Esophagus muscularis mucosa (tissue), 4 donors: ENCODE data around the gene MAN1B1. TPM values are rescaled to one million over a fixed set of nuclear protein-coding genes. Genes with fewer than 3 reads are reported as not detected.

ENCODE experiments used
- DNase-seq: peaks from one replicate; pipeline ENCODE4 v3.0.0-alpha.2; 2017; ENCODE audit errors: extremely low spot score
- H3K27ac ChIP-seq, 4 donors: fragments of 200-600 bp; sonication (generic); replicated peaks in 1 of 4; 1 replicate in 3 of 4; 2 replicates in 1 of 4; pipeline ENCODE4 v1.5.1; 2016 to 2019; ENCODE audit warnings: mild to moderate bottlenecking in 1 of 4
- H3K27me3 ChIP-seq, 4 donors: fragments of 200-600 bp; sonication (generic); one replicate each; pipeline versions ENCODE4 v1.5.1 to v1.6.0; 2016 to 2019
- H3K36me3 ChIP-seq, 4 donors: fragments of 200-600 bp; sonication (generic); one replicate each; pipeline ENCODE4 v1.5.1; 2016 to 2019
- H3K4me1 ChIP-seq, 4 donors: fragments of 200-600 bp; sonication (generic); one replicate each; pipeline ENCODE4 v1.5.1; 2016 to 2019
- H3K4me3 ChIP-seq, 4 donors: fragments of 200-600 bp; sonication (generic); 1 replicate in 2 of 4; 2 replicates in 2 of 4; pipeline ENCODE4 v1.5.1; 2016 to 2019; ENCODE audit warnings: mild to moderate bottlenecking in 4 of 4, moderate library complexity in 1 of 4
- H3K9me3 ChIP-seq, 4 donors: fragments of 200-600 bp; sonication (generic); 1 replicate in 3 of 4; 2 replicates in 1 of 4; pipeline ENCODE4 v1.5.1; 2016 to 2019
- EP300 ChIP-seq: sonication (generic); formaldehyde crosslinking; IDR thresholded peaks from one replicate; pipeline ENCODE4 v1.6.1; 2017; ENCODE audit warnings: antibody characterized with exemption
- POLR2A ChIP-seq: fragments of 450-650 bp; IDR thresholded peaks from one replicate; pipeline ENCODE4 v1.6.1; 2017; ENCODE audit warnings: antibody characterized with exemption, moderate library complexity, mild to moderate bottlenecking, low read depth
- POLR2AphosphoS5 ChIP-seq, 2 donors: sonication (generic); formaldehyde crosslinking; IDR thresholded peaks; one replicate each; pipeline ENCODE4 v1.6.1; 2017; ENCODE audit warnings: antibody characterized with exemption in 2 of 2
- WGBS: methylation state at CpG from one replicate; pipeline ENCODE4 v1.1.5; 2018; 5-methylcytosine and 5-hydroxymethylcytosine counted together
- intact Hi-C: fragments of 100-400 bp; cut with DNase I; formaldehyde crosslinking; loops from one replicate; pipeline ENCODE4 v1.15.1; 2023
- total RNA-seq, 4 donors: library from RNA; depleted of rRNA; stranded (reverse); fragments of >200 nt; gene quantifications; one replicate each; pipeline versions ENCODE4 v1.1.0 to v1.2.1, GENCODE V29; 2016
- TF ChIP-seq, protein P1 (sequence below), 3 experiments: fragments of 200-600 bp in 2 of 3; fragments of 450-650 bp in 1 of 3; sonication (generic) in 2 of 3; IDR thresholded peaks; one replicate each; pipeline ENCODE4 v1.5.1; 2017 to 2019; ENCODE audit warnings: antibody characterized with exemption in 3 of 3, mild to moderate bottlenecking in 2 of 3, moderate library complexity in 1 of 3

The MAN1B1 gene
- total RNA-seq, 4 donors from 2014 or later: 22.4 to 36.6 (median 27.0) TPM

DNA sequence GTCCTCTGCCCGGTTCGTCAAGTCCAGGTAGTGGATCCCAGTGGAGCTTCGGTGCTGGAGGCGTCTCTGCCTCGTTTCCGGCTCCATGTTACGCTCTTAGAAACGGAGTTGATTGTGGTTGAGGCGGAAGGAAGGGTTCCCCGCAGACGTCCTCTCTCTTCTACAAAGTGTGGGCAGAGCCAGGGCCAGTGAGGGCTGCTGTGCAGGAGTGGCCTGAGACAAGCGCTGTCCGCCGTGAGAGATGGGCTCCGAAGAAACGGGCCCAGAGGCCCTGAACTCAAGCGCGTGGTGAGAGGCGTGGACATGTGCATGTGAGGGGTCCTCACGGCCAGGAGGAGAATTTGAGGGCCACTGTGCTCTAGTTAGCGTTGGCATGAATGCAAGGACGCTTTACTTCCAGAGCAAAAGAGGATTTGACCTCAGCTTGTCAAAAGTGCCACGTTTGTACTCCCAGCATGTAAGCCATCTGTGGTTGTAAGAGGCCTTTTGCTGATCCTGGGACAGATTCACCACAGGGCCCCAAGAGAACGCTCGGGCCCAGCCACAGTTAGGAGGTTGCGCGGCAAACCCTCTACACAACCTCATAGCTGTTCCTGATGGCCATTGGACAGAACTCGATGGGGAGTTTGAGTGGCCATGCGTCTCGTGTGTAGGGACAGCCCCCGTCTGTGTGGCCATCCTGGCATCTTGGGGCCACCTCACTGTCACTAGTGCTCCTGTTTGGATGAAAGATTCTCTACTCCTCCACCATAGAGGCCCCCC, 10.2 kb downstream of the MAN1B1 start:
- no peaks in the 10 kb centered on the region for H3K27me3 ChIP-seq
- H3K4me1 ChIP-seq: no peaks in the 10 kb centered on the region
- intact Hi-C loops: no loop called here
- H3K4me3 ChIP-seq: no peak overlapping the region
- H3K27ac ChIP-seq: no peak overlapping the region
- TF ChIP-seq, protein P1, sequence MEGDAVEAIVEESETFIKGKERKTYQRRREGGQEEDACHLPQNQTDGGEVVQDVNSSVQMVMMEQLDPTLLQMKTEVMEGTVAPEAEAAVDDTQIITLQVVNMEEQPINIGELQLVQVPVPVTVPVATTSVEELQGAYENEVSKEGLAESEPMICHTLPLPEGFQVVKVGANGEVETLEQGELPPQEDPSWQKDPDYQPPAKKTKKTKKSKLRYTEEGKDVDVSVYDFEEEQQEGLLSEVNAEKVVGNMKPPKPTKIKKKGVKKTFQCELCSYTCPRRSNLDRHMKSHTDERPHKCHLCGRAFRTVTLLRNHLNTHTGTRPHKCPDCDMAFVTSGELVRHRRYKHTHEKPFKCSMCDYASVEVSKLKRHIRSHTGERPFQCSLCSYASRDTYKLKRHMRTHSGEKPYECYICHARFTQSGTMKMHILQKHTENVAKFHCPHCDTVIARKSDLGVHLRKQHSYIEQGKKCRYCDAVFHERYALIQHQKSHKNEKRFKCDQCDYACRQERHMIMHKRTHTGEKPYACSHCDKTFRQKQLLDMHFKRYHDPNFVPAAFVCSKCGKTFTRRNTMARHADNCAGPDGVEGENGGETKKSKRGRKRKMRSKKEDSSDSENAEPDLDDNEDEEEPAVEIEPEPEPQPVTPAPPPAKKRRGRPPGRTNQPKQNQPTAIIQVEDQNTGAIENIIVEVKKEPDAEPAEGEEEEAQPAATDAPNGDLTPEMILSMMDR (IDR thresholded peaks at IDR 0.05): no peak
- no peak for TF ChIP-seq POLR2AphosphoS5 (IDR thresholded peaks at IDR 0.05)
- no peak for TF ChIP-seq POLR2A
- TF ChIP-seq EP300: no peak
- no peak for DNase-seq
- 92% methylated on average over 31 of the region's 31 CpGs for WGBS
- H3K36me3 ChIP-seq: peaks cover 40 to 95% (median 85%) of the 10 kb centered on the region in 4 donors
- H3K9me3 ChIP-seq: no peaks in the 10 kb centered on the region

DNA sequence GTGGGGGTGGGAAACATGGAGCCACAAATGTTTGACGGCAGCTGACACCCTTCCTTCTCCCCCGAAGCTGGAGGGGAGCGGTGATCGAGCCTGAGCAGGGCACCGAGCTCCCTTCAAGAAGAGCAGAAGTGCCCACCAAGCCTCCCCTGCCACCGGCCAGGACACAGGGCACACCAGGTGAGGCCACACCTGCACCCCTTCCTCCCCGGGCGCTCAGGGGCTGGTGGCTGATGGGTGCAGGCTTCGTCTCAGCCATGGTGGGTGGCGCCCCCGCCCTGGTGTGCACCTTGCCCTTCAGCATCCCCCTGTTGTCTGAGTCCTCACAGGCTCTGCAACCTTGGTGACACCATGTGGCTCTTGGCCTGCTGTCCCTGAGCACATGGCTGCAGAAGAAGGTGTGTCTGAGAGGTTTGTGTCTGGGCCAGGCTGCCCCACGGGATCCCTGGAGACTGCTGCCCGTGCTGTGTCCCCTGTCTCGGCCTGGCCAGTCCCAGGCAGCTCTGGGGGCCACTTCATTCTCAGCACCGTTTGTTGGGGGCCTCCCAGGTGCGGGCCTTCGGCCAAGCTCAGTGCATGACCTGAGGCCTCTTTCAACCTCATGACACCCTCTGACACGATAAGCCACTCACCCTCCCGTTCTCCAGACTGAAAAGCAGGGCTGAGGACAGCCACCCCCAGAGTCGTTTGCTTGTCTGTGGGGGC, 11.1 kb downstream of the MAN1B1 start:
- intact Hi-C loops: no loop called here
- no peak for DNase-seq
- Histone ChIP-seq H3K9me3 (no peaks in the 10 kb centered on the region), H3K27me3 (no peaks in the 10 kb centered on the region), H3K36me3 (peaks cover 44 to 95% (median 87%) of the 10 kb centered on the region in 4 donors), H3K4me3 (no peak overlapping the region), H3K4me1 (no peaks in the 10 kb centered on the region), H3K27ac (no peak overlapping the region)
- WGBS: 89% methylated on average over 11 of the region's 20 CpGs
- TF ChIP-seq, protein P1 (IDR thresholded peaks at IDR 0.05): no peak
- TF ChIP-seq POLR2A (no peak), POLR2AphosphoS5 (IDR thresholded peaks at IDR 0.05) (no peak), EP300 (no peak)

DNA sequence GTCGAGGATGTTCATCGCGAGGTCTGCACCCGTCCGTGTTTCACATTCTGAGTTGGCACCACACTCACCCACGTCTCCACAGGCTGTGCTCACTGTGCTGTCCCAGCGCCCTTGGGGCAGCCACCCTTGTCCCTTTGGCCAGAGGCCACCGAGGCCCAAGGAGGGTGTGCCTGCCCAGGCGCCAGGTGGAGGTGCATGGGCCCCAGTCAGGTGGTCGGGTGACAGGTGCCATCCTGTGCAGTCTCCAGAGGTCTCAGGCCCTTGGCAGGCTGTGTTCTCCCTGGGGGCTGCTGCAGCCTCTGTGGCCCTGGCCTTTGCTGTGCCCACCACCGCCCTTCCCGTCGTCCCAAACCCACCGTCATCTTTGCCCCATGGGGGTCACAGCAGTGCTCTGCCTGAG, 12.4 kb downstream of the MAN1B1 start:
- Histone ChIP-seq H3K27ac (no peak overlapping the region), H3K36me3 (peaks cover 53 to 95% (median 92%) of the 10 kb centered on the region in 4 donors), H3K4me1 (no peaks in the 10 kb centered on the region), H3K4me3 (no peak overlapping the region), H3K27me3 (no peaks in the 10 kb centered on the region), H3K9me3 (no peaks in the 10 kb centered on the region)
- WGBS: 92% methylated on average over 14 of the region's 14 CpGs
- TF ChIP-seq POLR2A (no peak), POLR2AphosphoS5 (IDR thresholded peaks at IDR 0.05) (no peak), EP300 (no peak)
- TF ChIP-seq, protein P1 (IDR thresholded peaks at IDR 0.05): no peak
- intact Hi-C loops: no loop called here
- no peak for DNase-seq

DNA sequence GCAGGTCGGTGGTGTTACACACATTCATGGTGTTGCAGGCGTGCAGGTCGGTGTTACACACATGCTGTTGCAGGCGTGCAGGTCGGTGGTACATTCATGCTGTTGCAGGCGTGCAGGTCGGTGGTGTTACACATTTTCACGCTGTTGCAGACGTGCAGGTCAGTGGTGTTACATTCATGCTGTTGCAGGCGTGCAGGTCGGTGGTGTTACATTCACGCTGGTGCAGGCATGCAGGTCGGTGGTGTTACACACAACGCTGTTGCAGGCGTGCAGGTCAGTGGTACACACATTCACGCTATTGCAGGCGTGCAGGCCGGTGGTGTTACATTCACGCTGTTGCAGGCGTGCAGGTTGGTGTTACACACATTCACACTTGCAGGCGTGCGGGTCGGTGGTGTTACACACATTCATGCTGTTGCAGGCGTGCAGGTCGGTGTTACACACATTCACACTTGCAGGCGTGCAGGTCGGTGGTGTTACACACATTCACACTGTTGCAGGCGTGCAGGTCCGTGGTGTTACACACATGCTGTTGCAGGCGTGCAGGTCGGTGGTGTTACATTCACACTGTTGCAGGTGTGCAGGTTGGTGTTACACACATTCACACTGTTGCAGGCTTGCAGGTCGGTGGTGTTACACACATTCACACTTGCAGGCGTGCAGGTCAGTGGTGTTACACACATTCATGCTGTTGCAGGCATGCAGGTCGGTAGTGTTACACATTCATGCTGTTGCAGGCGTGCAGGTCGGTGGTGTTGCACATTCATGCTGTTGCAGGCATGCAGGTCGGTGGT, 16.6 kb downstream of the MAN1B1 start:
- peaks cover 58 to 99% (median 98%) of the 10 kb centered on the region in 4 donors for H3K36me3 ChIP-seq
- H3K4me1 ChIP-seq: no peaks in the 10 kb centered on the region
- no peaks in the 10 kb centered on the region for H3K27me3 ChIP-seq
- intact Hi-C loops: no loop called here
- no peak overlapping the region for H3K4me3 ChIP-seq
- no peaks in the 10 kb centered on the region for H3K9me3 ChIP-seq
- no peak for DNase-seq
- 91% methylated on average over 37 of the region's 37 CpGs for whole genome bisulfite sequencing
- H3K27ac ChIP-seq: no peak overlapping the region
- TF ChIP-seq POLR2A (no peak), POLR2AphosphoS5 (IDR thresholded peaks at IDR 0.05) (no peak), EP300 (no peak)
